Motor neuron (in vitro differentiated cells): ENCODE results near the gene MYO1G. TPM values are rescaled to one million over a fixed set of nuclear protein-coding genes. Genes with fewer than 3 reads are reported as not detected.

Experiments used
- ATAC-seq, 8 experiments: fragments of 200-7000 bp; cut with Tn5 transposase; replicated peaks in 6 of 8; 2 replicates each; pipeline ENCODE4 v1.8.0; 2021; ENCODE audit warnings: mild to moderate bottlenecking in 8 of 8, moderate library complexity in 8 of 8
- H3K27ac ChIP-seq, 2 donors: fragments of 250-450 bp; sonication (Bioruptor Pico); 2 replicates each; pipeline ENCODE4 v1.9.0; 2021; ENCODE audit warnings: antibody characterized with exemption in 2 of 2, mild to moderate bottlenecking in 2 of 2, moderate library complexity in 1 of 2
- H3K4me1 ChIP-seq, 2 donors: fragments of 250-450 bp; sonication (Bioruptor Pico); replicated peaks in 1 of 2; 2 replicates each; pipeline ENCODE4 v1.6.1; 2021; ENCODE audit warnings: antibody characterized with exemption in 2 of 2, mild to moderate bottlenecking in 2 of 2, moderate library complexity in 1 of 2
- H3K4me3 ChIP-seq, 5 donors: fragments of 250-450 bp; sonication (Bioruptor Pico); 2 replicates each; pipeline ENCODE4 v1.9.0; 2021; ENCODE audit warnings: antibody characterized with exemption in 5 of 5, mild to moderate bottlenecking in 5 of 5, moderate library complexity in 4 of 5
- WGBS, 10 experiments: fragments of 450-650 bp; shearing (Covaris generic); methylation state at CpG; one replicate each; pipeline ENCODE4 v1.0.0; 2022; 5-methylcytosine and 5-hydroxymethylcytosine counted together
- in situ Hi-C, 9 experiments: fragments of 400-800 bp; cut with MboI; loops; one replicate each; pipeline ENCODE4 v1.15.0; 2021; ENCODE audit warnings: low sequenced_read_pairs in 9 of 9, low pct_unique_long_range_greater_than_20kb in 2 of 9; ENCODE audit not compliant: unreplicated experiment in 9 of 9
- total RNA-seq, 8 experiments: library from RNA; unstranded; fragments of 300-600 nt; gene quantifications; 2 replicates each; pipeline versions ENCODE4 v1.2.3 to v1.2.4, GENCODE V29; 2022

Gene MYO1G
- total RNA-seq, 8 experiments from 2014 or later = 0.11 to 1.4 (median 0.46) TPM

GRCh38 chr7:44965441-44965903 lies 13.3 kb downstream of the MYO1G start:
- no peak for ATAC-seq
- WGBS, 10 experiments = 93 to 96% (median 93%) methylated on average over 2 to 5 of the region's 16 CpGs; no CpG with 5 or more reads in 7 of the 10 experiments
- Histone ChIP-seq H3K4me1 (peaks cover 7 to 11% of the 10 kb centered on the region in 2 donors), H3K27ac (no peak overlapping the region), H3K4me3 (no peak overlapping the region)
- in situ Hi-C loops = no loop called here

DNA sequence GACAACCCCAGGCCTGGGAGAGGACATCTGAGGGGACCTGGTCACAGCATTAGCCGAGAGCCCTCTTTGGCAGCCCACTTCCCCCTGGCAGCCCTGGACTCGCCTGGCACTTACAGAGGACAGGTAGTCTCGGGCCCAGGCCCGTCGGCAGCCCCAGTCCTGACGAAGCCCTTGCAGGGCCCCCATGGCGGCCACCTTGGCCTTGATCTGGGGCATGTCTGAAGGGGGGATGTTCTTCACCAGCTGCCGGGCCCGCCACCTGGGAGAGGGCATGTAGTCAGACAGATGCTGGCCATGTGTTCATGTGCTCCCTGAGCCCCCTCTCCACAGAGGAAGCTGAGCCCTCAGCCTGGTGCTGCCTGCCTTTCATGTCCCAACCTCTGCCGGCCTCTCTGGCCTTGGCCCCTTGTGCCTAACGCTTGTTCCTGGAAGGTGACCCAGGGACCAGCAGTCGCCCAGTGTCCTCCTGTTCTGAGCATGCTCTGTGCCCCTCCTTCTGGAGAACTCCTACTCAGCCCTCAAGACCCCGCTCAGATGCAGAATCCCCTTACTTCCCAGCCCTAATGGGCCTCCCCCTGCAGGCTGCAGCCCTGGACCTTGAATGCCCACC lies 13.9 kb downstream of the MYO1G start:
- in situ Hi-C loops = no loop called here
- no peak overlapping the region for H3K4me3 ChIP-seq
- 79 to 100% (median 94%) methylated on average over 1 to 6 of the region's 13 CpGs; no CpG with 5 or more reads in 4 of the 10 experiments for WGBS, 10 experiments
- no peak overlapping the region for H3K27ac ChIP-seq
- H3K4me1 ChIP-seq = peaks cover 7 to 11% of the 10 kb centered on the region in 2 donors
- ATAC-seq = no peak

GRCh38 chr7:44964384-44964830 lies 14.4 kb downstream of the MYO1G start:
- no peak overlapping the region for H3K4me3 ChIP-seq
- no peak overlapping the region for H3K27ac ChIP-seq
- ATAC-seq = peak in 2 of 8 experiments; percentile 2 to 12
- H3K4me1 ChIP-seq = peaks cover 7 to 11% of the 10 kb centered on the region in 2 donors
- in situ Hi-C loops = no loop called here
- WGBS, 10 experiments = 40 to 95% (median 64%) methylated on average over 1 to 4 of the region's 7 CpGs; no CpG with 5 or more reads in 6 of the 10 experiments

DNA sequence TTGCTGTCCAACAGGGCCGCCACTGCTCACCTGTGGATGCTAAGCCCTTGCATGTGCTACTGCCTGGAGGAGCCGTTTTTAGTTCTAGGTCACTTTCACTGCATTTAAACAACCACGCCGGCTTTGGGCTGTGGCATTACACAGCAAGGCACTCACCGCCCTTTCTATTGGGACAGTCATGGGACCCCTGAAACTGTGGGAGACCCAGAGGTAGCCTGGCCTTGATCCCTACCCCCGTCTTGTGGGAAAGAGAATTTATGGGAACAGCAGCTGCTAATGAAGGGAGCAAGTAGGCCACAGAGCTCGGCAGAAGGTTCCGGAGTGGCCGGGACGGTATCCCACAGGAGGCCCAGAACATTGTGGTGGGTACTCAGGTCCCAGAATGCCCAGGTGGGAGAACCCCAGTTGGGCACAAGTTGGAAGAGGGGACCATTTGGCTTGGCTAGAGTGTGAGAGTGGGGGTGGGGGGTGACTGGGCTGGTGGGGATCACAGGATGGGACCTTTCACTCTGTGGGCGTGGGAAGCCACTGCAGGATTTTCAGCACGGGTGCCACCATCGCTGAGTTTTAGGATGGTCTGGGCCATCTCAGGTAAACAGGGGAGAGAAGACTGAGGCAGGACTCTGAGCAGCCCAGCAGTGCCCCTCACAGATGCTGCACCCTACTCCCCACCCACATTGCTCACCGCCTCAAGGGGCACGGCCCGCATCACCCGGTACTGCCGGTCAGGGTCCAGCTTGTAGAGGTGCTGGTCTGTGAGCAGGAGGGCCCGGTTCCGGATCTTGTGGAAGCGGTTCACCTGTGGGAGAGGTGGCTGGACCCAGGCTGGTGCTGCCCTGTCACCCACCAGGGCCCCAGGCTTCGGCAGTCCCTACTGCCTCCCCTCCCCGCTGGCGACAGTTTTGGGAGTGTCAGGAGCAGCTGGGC lies 15.2 kb downstream of the MYO1G start:
- 83 to 86% methylated on average over 6 to 7 of the region's 24 CpGs; no CpG with 5 or more reads in 8 of the 10 experiments for WGBS, 10 experiments
- no peak overlapping the region for H3K4me3 ChIP-seq
- no peak overlapping the region for H3K27ac ChIP-seq
- in situ Hi-C loops = no loop called here
- ATAC-seq = no peak
- peaks cover 7 to 11% of the 10 kb centered on the region in 2 donors for H3K4me1 ChIP-seq

DNA sequence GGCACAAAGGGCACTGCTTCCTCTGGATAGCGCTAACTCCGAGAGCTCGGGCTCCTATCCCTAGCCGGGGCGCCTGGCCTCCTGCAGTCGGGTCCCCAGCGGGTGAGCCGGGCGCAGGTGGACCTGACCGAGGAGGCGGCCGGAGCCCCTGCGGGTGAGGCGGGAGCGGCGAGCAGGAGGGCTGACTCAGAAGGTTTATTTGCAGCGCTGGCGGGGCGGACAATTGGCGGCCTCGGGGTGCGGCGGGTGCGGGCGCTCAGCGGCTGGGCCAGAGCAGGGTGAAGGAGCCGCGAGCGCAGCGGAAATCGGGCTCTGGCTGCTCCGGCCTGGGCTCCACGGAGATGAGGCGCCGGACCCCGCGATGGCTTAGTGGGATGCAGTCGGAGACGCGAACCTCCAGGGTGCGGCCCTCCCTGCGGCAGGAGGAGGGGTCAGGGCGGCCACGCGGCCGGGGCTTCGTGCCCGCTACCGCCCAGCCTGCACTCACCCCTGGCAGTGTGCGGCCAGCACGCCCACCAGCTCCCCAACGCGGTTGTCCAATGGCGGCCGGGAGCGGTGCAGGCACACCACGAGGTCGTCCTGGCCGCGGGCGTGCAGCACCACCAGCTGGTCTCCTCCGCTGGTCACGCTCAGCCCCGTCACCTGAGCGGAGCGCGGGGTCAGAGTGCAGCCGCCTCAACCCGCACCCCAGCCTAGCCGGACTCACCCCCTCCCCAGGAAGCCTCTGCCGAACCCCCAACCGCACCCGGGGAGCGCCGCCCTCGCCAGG lies 16.1 kb downstream of the MYO1G start:
- peak; percentile 48 to 87 (median 75) for ATAC-seq
- Histone ChIP-seq H3K4me3 (no peak overlapping the region), H3K27ac (no peak overlapping the region), H3K4me1 (peaks cover 7 to 11% of the 10 kb centered on the region in 2 donors)
- 0 to 20% (median 3%) methylated on average over 3 to 6 of the region's 76 CpGs; no CpG with 5 or more reads in 7 of the 10 experiments for WGBS, 10 experiments
- in situ Hi-C loops = no loop called here

DNA sequence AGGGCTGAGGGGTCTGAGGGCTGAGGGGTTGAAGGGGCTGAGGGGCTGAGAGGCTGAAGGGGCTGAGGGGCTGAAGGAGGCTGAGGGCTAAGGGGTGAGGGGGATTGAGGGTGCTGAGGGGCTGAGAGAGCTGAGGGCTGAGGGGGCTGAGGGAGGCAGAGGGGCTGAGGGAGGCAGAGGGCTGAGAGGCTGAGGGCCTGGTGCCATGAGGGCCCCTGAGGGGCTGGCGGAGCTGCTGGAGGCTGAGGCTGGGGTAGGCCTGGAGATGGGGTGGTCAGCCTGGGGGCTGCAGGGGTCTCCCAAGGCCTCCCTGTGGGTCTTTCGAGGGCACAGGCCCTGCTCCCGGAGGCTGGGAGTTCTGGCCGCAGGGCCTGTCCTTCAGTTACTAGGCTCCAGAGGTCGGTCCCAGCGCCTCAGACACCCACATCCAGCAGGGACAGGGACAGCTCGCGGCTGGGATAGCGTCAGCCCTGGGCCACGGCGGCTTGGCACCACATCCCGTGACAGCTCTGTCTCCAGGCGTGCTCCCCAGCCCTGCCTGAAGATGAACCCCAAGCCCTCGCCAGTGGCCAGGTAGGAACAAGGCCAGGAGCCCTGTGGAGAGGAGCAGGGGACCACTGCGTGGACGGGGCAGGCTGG lies 16.9 kb downstream of the MYO1G start:
- Histone ChIP-seq H3K4me1 (peaks cover 7 to 11% of the 10 kb centered on the region in 2 donors), H3K4me3 (no peak overlapping the region), H3K27ac (no peak overlapping the region)
- peak in 3 of 8 experiments; percentile 1 to 5 (median 5) for ATAC-seq
- 93 to 100% methylated on average over 1 to 3 of the region's 16 CpGs; no CpG with 5 or more reads in 8 of the 10 experiments for WGBS, 10 experiments
- in situ Hi-C loops = no loop called here

GRCh38 chr7:44960011-44960580 lies 18.7 kb downstream of the MYO1G start:
- Histone ChIP-seq H3K4me3 (no peak overlapping the region), H3K4me1 (peaks cover 20 to 27% of the 10 kb centered on the region in 2 donors), H3K27ac (no peak overlapping the region)
- 20 to 83% methylated on average over 1 of the region's 4 CpGs; no CpG with 5 or more reads in 8 of the 10 experiments for WGBS, 10 experiments
- no peak for ATAC-seq
- in situ Hi-C loops = no loop called here

- Histone ChIP-seq H3K27ac (no peak overlapping the region), H3K4me1 (peaks cover 26 to 32% of the 10 kb centered on the region in 2 donors), H3K4me3 (no peak overlapping the region)
- in situ Hi-C loops = no loop called here
- peak in 5 of 8 experiments; percentile 22 to 56 (median 44) for ATAC-seq
- 20 to 100% (median 80%) methylated on average over 1 to 4 of the region's 8 CpGs; no CpG with 5 or more reads in 3 of the 10 experiments for WGBS, 10 experiments
Measured at GRCh38 chr7:44959433-44959951, 19.3 kb downstream of the MYO1G start.

DNA sequence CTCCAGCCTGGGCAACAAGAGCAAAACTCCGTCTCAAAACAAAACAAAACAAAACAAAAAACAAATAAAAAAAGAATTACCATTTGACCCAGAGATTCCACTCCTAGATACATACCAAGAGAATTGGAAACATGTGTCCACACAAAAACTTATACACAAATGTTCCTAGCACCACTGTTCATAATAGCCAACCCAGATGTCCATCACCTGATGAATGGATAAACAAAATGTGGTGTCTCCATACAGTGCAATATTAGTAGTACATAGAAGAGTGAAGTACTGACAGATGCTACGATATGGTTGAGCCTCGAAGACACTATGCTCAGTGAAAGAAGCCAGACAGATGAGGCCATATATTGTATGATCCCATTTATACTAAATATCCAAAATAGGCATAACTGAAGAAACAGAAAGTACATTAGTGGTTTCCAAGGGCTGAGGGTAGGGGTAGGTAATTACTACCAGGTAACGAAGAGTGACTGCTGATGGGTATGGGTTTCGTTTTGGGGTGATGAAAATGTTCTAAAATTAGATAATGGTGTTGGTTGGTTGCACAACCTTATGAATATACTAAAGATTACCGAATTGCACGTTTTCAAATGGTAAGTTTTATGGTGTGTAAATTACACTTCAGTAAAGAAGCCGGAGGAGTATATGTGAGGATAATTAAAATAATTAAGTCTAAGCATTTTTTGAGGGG lies 20.0 kb downstream of the MYO1G start:
- peaks cover 26 to 33% of the 10 kb centered on the region in 2 donors for H3K4me1 ChIP-seq
- no peak for ATAC-seq
- in situ Hi-C loops = no loop called here
- 15 to 89% (median 61%) methylated on average over 3 to 8 of the region's 8 CpGs for WGBS, 10 experiments
- H3K4me3 ChIP-seq = no peak overlapping the region
- H3K27ac ChIP-seq = no peak overlapping the region

DNA sequence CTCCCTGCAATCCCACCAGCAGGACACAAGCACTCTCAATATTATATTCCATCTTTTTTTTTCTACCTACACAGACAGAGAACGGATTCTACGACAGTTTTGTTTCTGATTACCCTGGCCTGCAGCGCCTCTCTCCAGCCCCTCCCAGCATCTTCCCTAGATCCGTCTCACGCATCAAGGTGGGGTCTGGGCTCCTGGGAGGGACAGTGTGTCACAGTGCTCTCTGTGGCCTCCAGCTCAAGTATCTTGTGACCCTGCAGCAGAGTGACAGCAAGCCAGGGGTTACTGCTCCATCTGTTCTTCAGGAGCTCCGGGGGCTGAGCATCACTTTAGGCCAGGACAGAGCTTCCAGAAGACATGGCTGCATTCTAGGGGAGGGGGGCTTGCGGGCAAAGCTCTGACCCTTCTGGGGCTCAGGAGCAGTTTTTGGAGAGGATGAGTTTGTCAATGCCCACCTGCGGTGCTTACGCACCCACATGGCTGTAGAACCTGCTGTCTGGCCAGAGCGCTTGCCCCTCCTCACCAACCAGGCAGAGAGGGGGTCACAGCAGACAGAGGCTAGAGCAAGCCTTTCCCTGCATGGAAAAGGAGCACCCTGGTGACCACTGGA lies 22.6 kb downstream of the MYO1G start:
- H3K27ac ChIP-seq = peak overlapping the region; percentile 49 to 82
- 38 to 100% (median 87%) methylated on average over 1 to 6 of the region's 10 CpGs; no CpG with 5 or more reads in 2 of the 10 experiments for WGBS, 10 experiments
- in situ Hi-C loops = no loop called here
- peak in 2 of 8 experiments; percentile 16 to 21 for ATAC-seq
- H3K4me3 ChIP-seq = no peak overlapping the region
- H3K4me1 ChIP-seq = peaks cover 19 to 23% of the 10 kb centered on the region in 2 donors

DNA sequence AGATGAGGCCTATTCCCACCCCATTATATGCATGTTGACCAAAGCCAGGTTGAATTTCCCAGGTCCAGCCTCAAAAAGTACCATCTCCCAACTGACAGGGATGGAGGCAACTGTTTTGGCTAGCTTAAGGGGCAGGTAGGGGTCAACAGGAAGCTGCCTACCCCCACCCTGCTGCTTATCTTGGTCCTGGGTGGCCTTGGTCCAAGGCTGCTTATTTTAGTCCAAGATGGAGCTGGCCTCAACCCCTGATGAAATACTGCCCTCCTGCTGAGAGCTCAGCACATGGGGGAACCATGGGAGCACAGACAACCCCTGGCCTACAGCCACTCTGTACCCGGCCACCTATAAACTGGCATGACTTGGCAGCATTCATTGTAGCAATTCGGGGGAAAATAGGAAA lies 23.1 kb downstream of the MYO1G start:
- ATAC-seq = no peak
- H3K4me3 ChIP-seq = no peak overlapping the region
- in situ Hi-C loops = no loop called here
- H3K27ac ChIP-seq = peak overlapping the region; percentile 49 to 82
- 10 to 84% (median 64%) methylated on average over 2 of the region's 2 CpGs; no CpG with 5 or more reads in 4 of the 10 experiments for WGBS, 10 experiments
- H3K4me1 ChIP-seq = peaks cover 19 to 23% of the 10 kb centered on the region in 2 donors
